Caco-2 (cell line): ENCODE measurements around the gene C6orf120. TPM values are rescaled to one million over a fixed set of nuclear protein-coding genes. Genes with fewer than 3 reads are reported as not detected.

Experiments used
- BruUV-seq: library from RNA; stranded (reverse); fragments of 400-500 nt; replicated peaks from 2 replicates; lab custom pipeline; 2021; lab: Mats Ljungman, UMichigan
- CTCF ChIA-PET: fragments of 300-600 bp; sonication (Branson Sonifier 250); formaldehyde crosslinking; loops from one replicate; lab custom pipeline; 2022; ENCODE audit warnings: antibody characterized with exemption; lab: Charles Lee
- POLR2A ChIA-PET: fragments of 300-600 bp; sonication (Branson Sonifier 250); formaldehyde crosslinking; loops from one replicate; lab custom pipeline; 2022; ENCODE audit warnings: antibody characterized with exemption; lab: Charles Lee
- DNase-seq, 2 experiments: peaks; one replicate each; pipeline versions ENCODE4 v3.0.0 to v3.0.0-alpha.2; 2020 to 2022
- H3K27me3 ChIP-seq: replicated peaks from 2 replicates; pipeline ENCODE4 v1.6.0; 2011; ENCODE audit warnings: low read length; ENCODE audit not compliant: control insufficient read depth, insufficient read depth
- H3K36me3 ChIP-seq: 2 replicates; pipeline ENCODE4 v1.5.1; 2011; ENCODE audit warnings: low read length; ENCODE audit not compliant: control insufficient read depth, insufficient read depth
- H3K4me1 ChIP-seq: fragments of 250-450 bp; sonication (Bioruptor Pico); 2 replicates; pipeline ENCODE4 v1.5.1; 2020; ENCODE audit warnings: mild to moderate bottlenecking
- H3K4me3 ChIP-seq: 2 replicates; pipeline ENCODE4 v1.5.1; 2011; ENCODE audit warnings: low read depth, mild to moderate bottlenecking, control low read depth, low read length
- H3K9me3 ChIP-seq: fragments of 250-450 bp; sonication (Bioruptor Pico); 2 replicates; pipeline ENCODE4 v1.5.1; 2020; ENCODE audit warnings: mild to moderate bottlenecking, moderate library complexity
- H3K27ac Mint-ChIP-seq: one replicate; pipeline ENCODE4 v1.8.0; 2022; ENCODE audit warnings: mixed read lengths; ENCODE audit not compliant: unreplicated experiment
- H3K27me3 Mint-ChIP-seq: one replicate; pipeline ENCODE4 v1.8.0; 2022; ENCODE audit warnings: mixed read lengths; ENCODE audit not compliant: insufficient read depth, unreplicated experiment
- H3K36me3 Mint-ChIP-seq: one replicate; pipeline ENCODE4 v1.8.0; 2022; ENCODE audit warnings: mild to moderate bottlenecking, mixed read lengths; ENCODE audit not compliant: insufficient read depth, unreplicated experiment
- H3K4me1 Mint-ChIP-seq: one replicate; pipeline ENCODE4 v1.8.0; 2022; ENCODE audit warnings: low read depth, mixed read lengths; ENCODE audit not compliant: unreplicated experiment
- H3K4me3 Mint-ChIP-seq: one replicate; pipeline ENCODE4 v1.8.0; 2022; ENCODE audit warnings: mild to moderate bottlenecking, moderate library complexity, mixed read lengths; ENCODE audit not compliant: unreplicated experiment
- H3K9me3 Mint-ChIP-seq: one replicate; pipeline ENCODE4 v1.8.0; 2022; ENCODE audit warnings: mixed read lengths; ENCODE audit not compliant: unreplicated experiment
- intact Hi-C: fragments of 100-400 bp; cut with micrococcal nuclease; formaldehyde crosslinking; loops from one replicate; pipeline ENCODE4 v1.10.0; 2022; ENCODE audit not compliant: unreplicated experiment
- total RNA-seq: library from RNA; stranded (reverse); gene quantifications from 2 replicates; pipeline ENCODE4 v1.2.3, GENCODE V29; 2022
- TF ChIP-seq, protein P1 (sequence below), 2 experiments: fragments of 200-600 bp in 1 of 2; IDR thresholded peaks; 1 replicate in 1 of 2; 2 replicates in 1 of 2; pipeline versions ENCODE4 v1.5.1 to v1.8.0; 2011 to 2022; ENCODE audit warnings: antibody characterized with exemption in 1 of 2, control low read depth in 1 of 2, inconsistent platforms in 1 of 2, low read depth in 1 of 2, low read length in 1 of 2, mild to moderate bottlenecking in 1 of 2, moderate library complexity in 1 of 2; ENCODE audit not compliant: insufficient read depth in 1 of 2, severe bottlenecking in 1 of 2, unreplicated experiment in 1 of 2

The C6orf120 gene
- total RNA-seq, 1 experiment from 2014 or later = 26.4 TPM

DNA sequence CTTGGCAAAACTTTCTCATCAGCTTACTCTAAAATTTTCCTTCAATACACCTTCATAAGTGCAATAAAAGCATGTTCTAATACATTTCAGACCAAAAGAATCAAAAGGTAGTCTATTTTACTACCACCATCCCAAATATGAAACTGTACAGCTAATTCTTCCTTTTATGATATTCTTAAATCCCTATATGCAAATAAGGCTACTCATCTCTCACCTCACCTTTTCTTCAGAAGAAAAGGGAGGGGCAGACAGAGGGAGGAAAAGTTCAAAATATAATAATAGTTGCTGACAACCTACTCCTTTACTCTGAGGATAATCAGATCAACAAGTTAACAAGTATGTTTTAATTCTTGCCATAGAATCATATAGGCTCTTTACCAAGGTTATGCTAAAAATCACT lies 7.4 kb downstream of the C6orf120 start:
- no peak overlapping the region for H3K4me3 Mint-ChIP-seq
- Histone ChIP-seq H3K36me3 (peaks cover 1% of the 10 kb centered on the region; the same call in 1 of the 2 replicates), H3K4me3 (no peak overlapping the region), H3K27me3 (no peaks in the 10 kb centered on the region), H3K4me1 (peaks cover 14% of the 10 kb centered on the region), H3K9me3 (no peaks in the 10 kb centered on the region)
- no peak for DNase-seq
- TF ChIP-seq, protein P1, sequence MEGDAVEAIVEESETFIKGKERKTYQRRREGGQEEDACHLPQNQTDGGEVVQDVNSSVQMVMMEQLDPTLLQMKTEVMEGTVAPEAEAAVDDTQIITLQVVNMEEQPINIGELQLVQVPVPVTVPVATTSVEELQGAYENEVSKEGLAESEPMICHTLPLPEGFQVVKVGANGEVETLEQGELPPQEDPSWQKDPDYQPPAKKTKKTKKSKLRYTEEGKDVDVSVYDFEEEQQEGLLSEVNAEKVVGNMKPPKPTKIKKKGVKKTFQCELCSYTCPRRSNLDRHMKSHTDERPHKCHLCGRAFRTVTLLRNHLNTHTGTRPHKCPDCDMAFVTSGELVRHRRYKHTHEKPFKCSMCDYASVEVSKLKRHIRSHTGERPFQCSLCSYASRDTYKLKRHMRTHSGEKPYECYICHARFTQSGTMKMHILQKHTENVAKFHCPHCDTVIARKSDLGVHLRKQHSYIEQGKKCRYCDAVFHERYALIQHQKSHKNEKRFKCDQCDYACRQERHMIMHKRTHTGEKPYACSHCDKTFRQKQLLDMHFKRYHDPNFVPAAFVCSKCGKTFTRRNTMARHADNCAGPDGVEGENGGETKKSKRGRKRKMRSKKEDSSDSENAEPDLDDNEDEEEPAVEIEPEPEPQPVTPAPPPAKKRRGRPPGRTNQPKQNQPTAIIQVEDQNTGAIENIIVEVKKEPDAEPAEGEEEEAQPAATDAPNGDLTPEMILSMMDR (IDR thresholded peaks at IDR 0.05; ENCODE audit: insufficient read depth in 1 of 2, low read depth in 1 of 2, low read length in 1 of 2, severe bottlenecking in 1 of 2, unreplicated experiment in 1 of 2) = no peak
- peaks cover 13% of the 10 kb centered on the region for H3K4me1 Mint-ChIP-seq
- H3K27me3 Mint-ChIP-seq = no peaks in the 10 kb centered on the region
- peaks cover 41% of the 10 kb centered on the region for H3K36me3 Mint-ChIP-seq
- POLR2A ChIA-PET = no interaction called here
- BruUV-seq = no TSS peak
- intact Hi-C loops = no loop called here
- CTCF ChIA-PET = no interaction called here
- H3K9me3 Mint-ChIP-seq = no peaks in the 10 kb centered on the region
- H3K27ac Mint-ChIP-seq = no peak overlapping the region

DNA sequence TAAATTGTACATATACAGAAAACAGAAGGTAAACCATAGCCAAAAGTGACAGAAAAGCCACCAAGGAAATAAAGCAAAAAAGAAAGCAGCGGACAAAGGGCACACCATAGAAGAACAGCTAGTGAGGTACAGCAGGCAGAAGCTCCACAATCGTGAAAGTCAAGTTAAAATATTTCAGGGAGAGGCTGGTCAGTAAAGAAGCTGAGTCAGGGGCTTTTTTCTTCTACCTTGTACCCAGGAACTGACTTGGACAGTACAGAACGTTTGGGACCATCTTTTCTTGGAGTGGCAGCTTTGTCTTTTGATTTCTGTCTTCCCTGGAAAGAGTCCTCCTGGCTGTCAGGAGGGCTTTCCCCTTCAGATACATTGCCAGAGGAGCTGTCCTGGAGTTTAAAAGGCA lies 8.1 kb downstream of the C6orf120 start:
- Mint-ChIP-seq H3K27me3 (no peaks in the 10 kb centered on the region), H3K4me3 (no peak overlapping the region), H3K9me3 (no peaks in the 10 kb centered on the region), H3K27ac (no peak overlapping the region), H3K36me3 (peaks cover 42% of the 10 kb centered on the region), H3K4me1 (peaks cover 13% of the 10 kb centered on the region)
- ChIA-PET CTCF (no interaction called here), POLR2A (interaction anchor here (1.1 kb wide), 1 partner anchor 15 kb away, joined by 6 read pairs; no protein-coding TSS in a partner anchor)
- no peaks in the 10 kb centered on the region for H3K9me3 ChIP-seq
- intact Hi-C loops = no loop called here
- no peak overlapping the region for H3K4me3 ChIP-seq
- no peak for DNase-seq
- no TSS peak for BruUV-seq
- TF ChIP-seq, protein P1 (IDR thresholded peaks at IDR 0.05; ENCODE audit: insufficient read depth in 1 of 2, low read depth in 1 of 2, low read length in 1 of 2, severe bottlenecking in 1 of 2, unreplicated experiment in 1 of 2) = no peak
- H3K27me3 ChIP-seq = no peaks in the 10 kb centered on the region
- peaks cover 11% of the 10 kb centered on the region for H3K4me1 ChIP-seq
- peaks cover 2% of the 10 kb centered on the region; the same call in 1 of the 2 replicates for H3K36me3 ChIP-seq

DNA sequence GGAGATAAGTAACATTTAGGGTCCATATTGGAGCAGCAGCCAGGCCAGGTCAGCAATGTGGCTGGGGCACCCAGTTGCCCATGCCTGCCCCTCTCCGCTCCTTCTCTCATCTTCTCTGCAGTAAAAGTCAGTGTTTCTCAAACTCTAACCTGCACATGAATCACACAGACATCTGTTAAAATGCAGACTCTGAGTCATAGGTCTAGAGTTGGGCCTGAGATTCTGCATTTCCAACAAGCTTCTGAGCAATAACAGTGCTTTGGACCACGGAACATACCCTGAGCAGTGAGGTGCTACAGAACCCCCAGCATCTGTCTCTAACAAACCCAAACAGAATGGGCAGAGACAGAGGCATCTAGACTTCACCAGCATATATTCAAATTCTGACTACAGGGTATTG lies 12.3 kb downstream of the C6orf120 start:
- CTCF ChIA-PET = no interaction called here
- DNase-seq = no peak

More for the DNA sequence above, 12.3 kb downstream of the C6orf120 start:
- no TSS peak for BruUV-seq
- no peaks in the 10 kb centered on the region for H3K9me3 ChIP-seq
- Mint-ChIP-seq H3K36me3 (peaks cover 70% of the 10 kb centered on the region), H3K27me3 (no peaks in the 10 kb centered on the region), H3K4me1 (no peaks in the 10 kb centered on the region), H3K4me3 (no peak overlapping the region), H3K9me3 (no peaks in the 10 kb centered on the region), H3K27ac (no peak overlapping the region)
- TF ChIP-seq, protein P1 (IDR thresholded peaks at IDR 0.05; ENCODE audit: insufficient read depth in 1 of 2, low read depth in 1 of 2, low read length in 1 of 2, severe bottlenecking in 1 of 2, unreplicated experiment in 1 of 2) = no peak
- POLR2A ChIA-PET = no interaction called here
- H3K36me3 ChIP-seq = 0 out of 2 replicates have a peak, but pooled peaks cover 2% of the 10 kb centered on the region
- no peak overlapping the region for H3K4me3 ChIP-seq
- H3K27me3 ChIP-seq = no peaks in the 10 kb centered on the region
- intact Hi-C loops = no loop called here
- peaks cover 4% of the 10 kb centered on the region; the same call in 1 of the 2 replicates for H3K4me1 ChIP-seq
